Erythroblast (primary cell): ENCODE data around the gene TPCN2.

Source experiments
- GATA1 ChIP-seq: IDR thresholded peaks from 2 replicates; pipeline ENCODE4 v1.6.1; 2011; ENCODE audit warnings: low read depth, mild to moderate bottlenecking, control low read depth, low read length, moderate library complexity
- POLR2A ChIP-seq: IDR thresholded peaks from 2 replicates; pipeline ENCODE4 v1.6.1; 2011; ENCODE audit warnings: mild to moderate bottlenecking, low read length

GRCh38 chr11:69034123-69034867 is 14.4 kb upstream of the TPCN2 start:
- no peak for TF ChIP-seq POLR2A
- TF ChIP-seq GATA1: no peak
